ENCODE measurements around the gene ZNF648.
A peak's percentile ranks its signal among the peaks of the same experiment; 100 is the strongest.

The ZNF648 gene

GRCh38 chr1:182041615-182042014, 19.9 kb downstream of the ZNF648 start:
- H3K9me3 ChIP-seq = peaks cover 0 to 17% (median 5%) of the 10 kb centered on the region in 3 donors
- DNase-seq = no peak
- intact Hi-C loops (cut with DNase I; ENCODE audit: low total_unique reads) = no loop called here

GRCh38 chr1:182038220-182038619, 23.3 kb downstream of the ZNF648 start:
- H3K9me3 ChIP-seq = peaks cover 0 to 7% (median 5%) of the 10 kb centered on the region in 3 donors
- H3K4me3 ChIP-seq = no peak overlapping the region
- TF ChIP-seq, protein P1, sequence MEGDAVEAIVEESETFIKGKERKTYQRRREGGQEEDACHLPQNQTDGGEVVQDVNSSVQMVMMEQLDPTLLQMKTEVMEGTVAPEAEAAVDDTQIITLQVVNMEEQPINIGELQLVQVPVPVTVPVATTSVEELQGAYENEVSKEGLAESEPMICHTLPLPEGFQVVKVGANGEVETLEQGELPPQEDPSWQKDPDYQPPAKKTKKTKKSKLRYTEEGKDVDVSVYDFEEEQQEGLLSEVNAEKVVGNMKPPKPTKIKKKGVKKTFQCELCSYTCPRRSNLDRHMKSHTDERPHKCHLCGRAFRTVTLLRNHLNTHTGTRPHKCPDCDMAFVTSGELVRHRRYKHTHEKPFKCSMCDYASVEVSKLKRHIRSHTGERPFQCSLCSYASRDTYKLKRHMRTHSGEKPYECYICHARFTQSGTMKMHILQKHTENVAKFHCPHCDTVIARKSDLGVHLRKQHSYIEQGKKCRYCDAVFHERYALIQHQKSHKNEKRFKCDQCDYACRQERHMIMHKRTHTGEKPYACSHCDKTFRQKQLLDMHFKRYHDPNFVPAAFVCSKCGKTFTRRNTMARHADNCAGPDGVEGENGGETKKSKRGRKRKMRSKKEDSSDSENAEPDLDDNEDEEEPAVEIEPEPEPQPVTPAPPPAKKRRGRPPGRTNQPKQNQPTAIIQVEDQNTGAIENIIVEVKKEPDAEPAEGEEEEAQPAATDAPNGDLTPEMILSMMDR (IDR thresholded peaks at IDR 0.05) = no peak
- no peak overlapping the region for H3K27ac ChIP-seq
- H3K4me1 ChIP-seq = no peaks in the 10 kb centered on the region
- H3K36me3 ChIP-seq = no peaks in the 10 kb centered on the region
- no peaks in the 10 kb centered on the region for H3K27me3 ChIP-seq
- DNase-seq = no peak
- intact Hi-C loops (cut with DNase I; ENCODE audit: low total_unique reads) = no loop called here

More at GRCh38 chr1:182041615-182042014, 19.9 kb downstream of the ZNF648 start:
- Histone ChIP-seq H3K36me3 (no peaks in the 10 kb centered on the region), H3K4me1 (no peaks in the 10 kb centered on the region), H3K27ac (no peak overlapping the region), H3K27me3 (peaks cover 0 to 4% of the 10 kb centered on the region in 2 donors), H3K4me3 (no peak overlapping the region)
- TF ChIP-seq, protein P1 (IDR thresholded peaks at IDR 0.05) = no peak

DNA sequence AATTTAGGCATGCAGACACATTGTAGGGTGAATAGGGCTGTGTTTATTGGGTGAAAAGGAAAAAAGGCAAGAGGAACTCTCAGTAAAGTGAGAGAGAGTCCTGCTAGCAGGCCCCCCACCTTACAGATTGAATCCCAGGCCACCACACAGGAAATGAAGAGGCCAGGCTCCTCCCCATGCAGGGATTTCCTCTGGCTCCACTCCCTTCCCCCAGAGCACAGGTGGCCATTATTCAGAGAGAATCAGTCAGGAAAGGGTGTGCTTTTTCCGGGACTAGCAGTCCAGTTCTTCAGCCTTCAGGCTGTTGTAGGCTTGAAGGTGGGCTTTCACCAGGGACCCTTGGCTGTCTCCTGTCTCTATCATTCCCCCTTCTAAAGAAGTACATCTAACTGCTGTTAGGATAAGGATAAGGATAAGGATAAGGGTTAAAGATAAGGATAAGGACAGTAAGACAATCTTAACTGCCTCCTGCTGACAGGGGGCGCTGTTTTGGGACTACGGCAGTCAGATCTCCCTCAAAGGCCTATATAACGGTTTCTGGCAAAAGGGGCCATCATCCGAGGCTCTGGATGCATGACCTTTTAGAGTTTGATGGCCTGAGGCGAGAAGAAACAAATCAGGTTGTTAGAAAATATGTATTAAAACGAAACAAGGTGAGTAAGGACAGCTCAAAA, 26.3 kb downstream of the ZNF648 start:
- H3K4me3 ChIP-seq = no peak overlapping the region
- no peaks in the 10 kb centered on the region for H3K36me3 ChIP-seq
- no peaks in the 10 kb centered on the region for H3K27me3 ChIP-seq
- DNase-seq = no peak
- no peak overlapping the region for H3K27ac ChIP-seq
- TF ChIP-seq, protein P1 (IDR thresholded peaks at IDR 0.05) = no peak
- intact Hi-C loops (cut with DNase I; ENCODE audit: low total_unique reads) = no loop called here
- peaks cover 0 to 7% (median 5%) of the 10 kb centered on the region in 3 donors for H3K9me3 ChIP-seq
- H3K4me1 ChIP-seq = peaks cover 0 to 2% (median under 1%) of the 10 kb centered on the region in 4 donors

GRCh38 chr1:182032251-182032650, 29.3 kb downstream of the ZNF648 start:
- Histone ChIP-seq H3K4me3 (no peak overlapping the region), H3K27ac (no peak overlapping the region), H3K36me3 (no peaks in the 10 kb centered on the region), H3K9me3 (no peaks in the 10 kb centered on the region), H3K4me1 (peaks cover 0 to 14% (median 7%) of the 10 kb centered on the region in 4 donors), H3K27me3 (no peaks in the 10 kb centered on the region)
- TF ChIP-seq, protein P1 (IDR thresholded peaks at IDR 0.05) = no peak
- DNase-seq = no peak
- intact Hi-C loops (cut with DNase I; ENCODE audit: low total_unique reads) = no loop called here

DNA sequence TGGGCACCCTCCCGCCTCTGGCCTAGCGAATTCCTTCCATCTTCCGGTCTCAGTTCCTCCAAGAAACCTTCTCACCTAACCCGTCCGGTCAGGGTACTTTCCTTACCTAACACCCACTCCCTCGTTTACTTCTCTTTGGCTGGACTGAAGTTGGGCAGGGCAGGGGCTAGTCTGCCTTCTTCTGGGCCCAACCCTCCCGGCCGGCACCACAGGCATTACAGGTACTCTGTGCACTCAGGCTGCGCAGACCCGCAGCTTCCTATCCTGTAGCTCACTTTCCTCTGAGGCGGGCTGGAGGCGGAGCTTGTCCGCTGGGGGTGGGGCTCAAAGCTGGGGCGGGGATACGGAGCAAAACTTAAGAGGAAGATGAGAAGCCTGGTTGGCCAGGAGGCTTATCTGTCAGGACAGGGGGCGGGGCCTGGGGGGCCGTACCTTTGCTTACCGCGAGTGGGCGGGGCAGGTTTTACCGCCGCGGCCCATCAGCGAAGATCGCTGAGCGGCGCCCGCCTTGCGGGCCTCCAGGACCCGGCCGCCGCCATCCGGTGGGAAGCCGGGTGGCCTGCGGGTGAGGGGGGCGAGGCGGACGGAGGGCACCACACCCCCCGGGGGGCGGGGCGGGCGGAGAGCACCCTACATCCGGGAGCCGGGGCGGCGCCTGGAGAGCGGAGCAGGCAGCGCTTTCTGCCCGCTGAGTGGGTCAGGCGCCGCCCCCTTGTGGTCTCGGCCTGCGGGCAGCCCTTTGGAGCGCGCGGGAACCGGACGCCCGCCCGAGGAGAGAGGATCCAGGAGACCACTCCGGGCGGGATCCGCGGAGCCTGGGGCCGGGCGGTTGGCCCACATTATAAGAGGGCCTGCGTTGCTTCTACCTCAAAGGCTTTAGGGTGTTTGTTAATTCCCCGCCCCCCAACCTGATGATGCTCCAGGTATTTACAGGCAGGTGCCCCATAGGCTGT, 31.9 kb downstream of the ZNF648 start:
- TF ChIP-seq, protein P1 (IDR thresholded peaks at IDR 0.05) = peak; percentile 43 to 54

More for the DNA sequence above, 31.9 kb downstream of the ZNF648 start:
- Histone ChIP-seq H3K27me3 (no peaks in the 10 kb centered on the region), H3K36me3 (no peaks in the 10 kb centered on the region), H3K9me3 (no peaks in the 10 kb centered on the region), H3K4me1 (peaks cover 0 to 14% (median 7%) of the 10 kb centered on the region in 4 donors), H3K4me3 (peak overlapping the region; percentile 59 to 68), H3K27ac (peak overlapping the region; percentile 81 to 84)
- DNase-seq = peak; percentile 96 to 98
- intact Hi-C loops (cut with DNase I; ENCODE audit: low total_unique reads) = loop anchor here (5.0 to 10.0 kb wide), 2 partner anchors 365 to 1608 kb away; partner anchors contain the start of genes ARPC5 and GLUL

Data from tibial artery (tissue), 4 donors.